Loucy (cell line): ENCODE measurements around the gene PIKFYVE.

Experiments
- H2AFZ ChIP-seq: fragments of 200-600 bp; sonication (generic); 2 replicates; pipeline ENCODE4 v1.6.0; 2016; ENCODE audit warnings: antibody characterized with exemption, mild to moderate bottlenecking, low read length, moderate library complexity
- H3F3A ChIP-seq: fragments of 200-600 bp; 2 replicates; pipeline ENCODE4 v1.6.0; 2016; ENCODE audit warnings: antibody characterized with exemption, low read depth, mild to moderate bottlenecking
- H3K27me3 ChIP-seq: fragments of 200-600 bp; sonication (generic); 2 replicates; pipeline ENCODE4 v1.6.1; 2014; ENCODE audit warnings: low read length, mild to moderate bottlenecking; ENCODE audit not compliant: insufficient read depth, poor library complexity, severe bottlenecking
- H3K36me3 ChIP-seq: fragments of 200-600 bp; sonication (generic); 2 replicates; pipeline ENCODE4 v1.6.1; 2016; ENCODE audit warnings: low read length; ENCODE audit not compliant: insufficient read depth
- H3K4me1 ChIP-seq: fragments of 200-600 bp; sonication (generic); 2 replicates; pipeline ENCODE4 v1.5.1; 2014; ENCODE audit warnings: low read length, mild to moderate bottlenecking; ENCODE audit not compliant: insufficient read depth, poor library complexity, severe bottlenecking
- H3K4me2 ChIP-seq: fragments of 200-600 bp; sonication (generic); 2 replicates; pipeline ENCODE4 v1.6.0; 2014; ENCODE audit warnings: antibody characterized with exemption, low read length, low read depth, mild to moderate bottlenecking; ENCODE audit not compliant: poor library complexity, severe bottlenecking
- H3K4me3 ChIP-seq: fragments of 200-600 bp; sonication (generic); 2 replicates; pipeline ENCODE4 v1.5.1; 2014; ENCODE audit warnings: low read length, mild to moderate bottlenecking, mixed read lengths; ENCODE audit not compliant: poor library complexity, severe bottlenecking
- H3K79me2 ChIP-seq: fragments of 200-600 bp; sonication (generic); 2 replicates; pipeline ENCODE4 v1.6.1; 2014; ENCODE audit warnings: low read length; ENCODE audit not compliant: insufficient read depth
- H3K9ac ChIP-seq: fragments of 200-600 bp; sonication (generic); 2 replicates; pipeline ENCODE4 v1.6.0; 2014; ENCODE audit warnings: mild to moderate bottlenecking, low read depth, low read length, moderate library complexity; ENCODE audit not compliant: poor library complexity, severe bottlenecking
- H3K9me2 ChIP-seq: fragments of 200-600 bp; sonication (generic); replicated peaks from 2 replicates; pipeline ENCODE4 v1.6.1; 2016; ENCODE audit warnings: low read depth, low read length, mixed read lengths
- H3K9me3 ChIP-seq: fragments of 200-600 bp; sonication (generic); 2 replicates; pipeline ENCODE4 v1.6.1; 2014; ENCODE audit warnings: mild to moderate bottlenecking, antibody characterized with exemption, low read length, low read depth; ENCODE audit not compliant: insufficient read depth
- H4K20me1 ChIP-seq: fragments of 200-600 bp; sonication (generic); 2 replicates; pipeline ENCODE4 v1.6.0; 2014; ENCODE audit warnings: antibody characterized with exemption, low read length, mild to moderate bottlenecking; ENCODE audit not compliant: insufficient read depth, poor library complexity, severe bottlenecking
- EZH2phosphoT487 ChIP-seq: fragments of 200-600 bp; IDR thresholded peaks from 2 replicates; pipeline ENCODE4 v1.6.1; 2018; ENCODE audit warnings: antibody characterized with exemption, mild to moderate bottlenecking, moderate library complexity, borderline replicate concordance
- TF ChIP-seq, protein P1 (sequence below): fragments of 200-600 bp; sonication (generic); conservative IDR thresholded peaks from 2 replicates; pipeline ENCODE4 v1.5.1; 2014; ENCODE audit warnings: mild to moderate bottlenecking, antibody characterized with exemption, low read length

PIKFYVE gene

DNA sequence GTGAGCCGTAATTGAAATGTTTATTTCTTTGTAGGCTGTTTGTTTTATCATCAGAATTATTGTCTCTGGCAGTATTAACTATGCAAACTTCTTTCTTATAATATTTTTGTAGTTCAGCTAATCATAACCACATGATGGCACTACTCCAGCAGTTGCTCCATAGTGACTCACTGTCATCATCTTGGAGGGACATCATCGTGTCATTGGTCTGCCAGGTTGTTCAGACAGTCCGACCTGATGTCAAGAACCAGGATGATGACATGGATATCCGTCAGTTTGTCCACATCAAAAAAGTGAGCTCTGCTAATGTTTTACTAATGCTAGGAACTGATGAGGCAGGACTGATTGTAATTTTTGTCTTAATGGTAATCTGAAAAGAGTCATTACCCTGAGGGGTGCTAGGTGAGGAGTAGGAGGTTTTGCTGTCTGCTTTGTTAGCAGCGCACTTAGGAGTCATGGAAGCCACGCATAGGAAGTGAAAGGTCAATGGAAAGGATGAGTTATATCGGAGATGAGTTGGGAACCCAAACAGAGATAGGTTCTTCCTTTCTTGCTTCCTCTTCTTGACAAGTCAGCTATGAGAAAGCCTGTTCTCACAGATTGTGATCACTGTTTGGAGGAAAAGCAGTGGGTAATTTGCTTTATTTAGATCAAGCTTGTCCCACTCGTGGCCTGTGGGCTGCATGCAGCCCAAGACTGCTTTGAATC lies 49.2 kb downstream of the PIKFYVE start:
- H3F3A ChIP-seq: 0 out of 2 replicates have a peak, but pooled peaks cover 3% of the 10 kb centered on the region
- H3K4me3 ChIP-seq: no peak overlapping the region
- H3K4me1 ChIP-seq: no peaks in the 10 kb centered on the region
- H3K9me3 ChIP-seq: no peaks in the 10 kb centered on the region
- no peak overlapping the region for H3K9ac ChIP-seq
- TF ChIP-seq, protein P1, sequence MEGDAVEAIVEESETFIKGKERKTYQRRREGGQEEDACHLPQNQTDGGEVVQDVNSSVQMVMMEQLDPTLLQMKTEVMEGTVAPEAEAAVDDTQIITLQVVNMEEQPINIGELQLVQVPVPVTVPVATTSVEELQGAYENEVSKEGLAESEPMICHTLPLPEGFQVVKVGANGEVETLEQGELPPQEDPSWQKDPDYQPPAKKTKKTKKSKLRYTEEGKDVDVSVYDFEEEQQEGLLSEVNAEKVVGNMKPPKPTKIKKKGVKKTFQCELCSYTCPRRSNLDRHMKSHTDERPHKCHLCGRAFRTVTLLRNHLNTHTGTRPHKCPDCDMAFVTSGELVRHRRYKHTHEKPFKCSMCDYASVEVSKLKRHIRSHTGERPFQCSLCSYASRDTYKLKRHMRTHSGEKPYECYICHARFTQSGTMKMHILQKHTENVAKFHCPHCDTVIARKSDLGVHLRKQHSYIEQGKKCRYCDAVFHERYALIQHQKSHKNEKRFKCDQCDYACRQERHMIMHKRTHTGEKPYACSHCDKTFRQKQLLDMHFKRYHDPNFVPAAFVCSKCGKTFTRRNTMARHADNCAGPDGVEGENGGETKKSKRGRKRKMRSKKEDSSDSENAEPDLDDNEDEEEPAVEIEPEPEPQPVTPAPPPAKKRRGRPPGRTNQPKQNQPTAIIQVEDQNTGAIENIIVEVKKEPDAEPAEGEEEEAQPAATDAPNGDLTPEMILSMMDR: no peak
- TF ChIP-seq EZH2phosphoT487: no peak
- H4K20me1 ChIP-seq: no peaks in the 10 kb centered on the region
- 0 out of 2 replicates have a peak, but pooled peaks cover 3% of the 10 kb centered on the region for H3K79me2 ChIP-seq
- no peak overlapping the region for H3K4me2 ChIP-seq
- H3K36me3 ChIP-seq: peaks cover 60% of the 10 kb centered on the region; the same call in 1 of the 2 replicates
- no peak overlapping the region for H2AFZ ChIP-seq
- H3K9me2 ChIP-seq: no peaks in the 10 kb centered on the region
- no peaks in the 10 kb centered on the region for H3K27me3 ChIP-seq

DNA sequence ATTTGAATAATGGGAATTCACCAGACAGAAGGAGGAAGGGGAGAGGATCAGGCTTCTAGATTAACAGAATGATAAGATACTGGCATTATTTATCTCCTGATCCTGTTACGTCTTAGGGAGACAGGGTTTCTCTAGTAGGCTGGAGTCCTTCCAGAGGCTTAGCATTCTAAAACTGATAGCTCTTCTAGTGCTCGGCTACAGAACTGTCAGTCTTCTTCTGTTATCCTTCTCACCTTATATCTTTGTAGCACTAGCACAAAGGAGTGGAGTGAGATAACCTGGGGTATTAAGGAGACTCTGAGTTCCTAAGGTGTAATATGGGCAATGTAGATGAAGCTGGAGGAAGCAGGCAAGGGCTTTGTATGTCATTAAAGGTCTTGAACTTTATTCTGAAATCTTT lies 52.1 kb downstream of the PIKFYVE start:
- Histone ChIP-seq H3K36me3 (peaks cover 65% of the 10 kb centered on the region; the same call in 1 of the 2 replicates), H3K9ac (no peak overlapping the region), H3K4me2 (no peak overlapping the region), H3K9me3 (no peaks in the 10 kb centered on the region), H3K9me2 (no peaks in the 10 kb centered on the region), H3K4me1 (peaks cover 4% of the 10 kb centered on the region), H3K27me3 (no peaks in the 10 kb centered on the region), H4K20me1 (no peaks in the 10 kb centered on the region), H3F3A (0 out of 2 replicates have a peak, but pooled peaks cover 3% of the 10 kb centered on the region), H2AFZ (no peak overlapping the region), H3K4me3 (no peak overlapping the region), H3K79me2 (0 out of 2 replicates have a peak, but pooled peaks cover 3% of the 10 kb centered on the region)
- no peak for TF ChIP-seq EZH2phosphoT487
- TF ChIP-seq, protein P1: no peak

DNA sequence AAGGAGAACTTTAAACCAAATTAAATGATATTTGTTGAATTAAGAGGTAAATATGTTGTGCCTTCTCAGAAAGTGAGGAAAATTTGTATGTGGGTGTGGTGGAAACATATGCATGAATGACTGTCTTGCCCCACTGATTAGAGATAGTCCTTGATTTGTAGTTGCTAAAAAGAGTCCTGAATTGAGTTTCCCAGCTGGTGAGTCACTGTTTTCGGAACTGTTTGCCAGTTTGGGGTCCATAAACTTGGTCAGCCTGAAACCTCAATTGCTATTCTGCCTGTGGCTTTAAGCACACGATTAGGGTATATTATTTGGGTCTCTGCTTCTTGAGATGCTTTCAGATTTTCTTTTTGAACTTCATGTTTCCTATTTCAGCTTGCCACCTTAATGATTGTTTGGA lies 53.3 kb downstream of the PIKFYVE start:
- Histone ChIP-seq H3K36me3 (peaks cover 67% of the 10 kb centered on the region), H3K27me3 (no peaks in the 10 kb centered on the region), H3K4me1 (peaks cover 4% of the 10 kb centered on the region), H3F3A (0 out of 2 replicates have a peak, but pooled peaks cover 3% of the 10 kb centered on the region), H3K9ac (no peak overlapping the region), H4K20me1 (no peaks in the 10 kb centered on the region), H3K4me2 (no peak overlapping the region), H2AFZ (no peak overlapping the region), H3K79me2 (0 out of 2 replicates have a peak, but pooled peaks cover 3% of the 10 kb centered on the region), H3K9me2 (no peaks in the 10 kb centered on the region), H3K9me3 (peaks cover 4% of the 10 kb centered on the region; the same call in 1 of the 2 replicates), H3K4me3 (no peak overlapping the region)
- TF ChIP-seq, protein P1: no peak
- no peak for TF ChIP-seq EZH2phosphoT487
